ENCODE results near the gene PHF13.
"Not testable (repeated sequence)": the region's sequence is repeated elsewhere in the genome, so short reads cannot be mapped to it uniquely, and the experiment has no call there.

Gene PHF13

DNA sequence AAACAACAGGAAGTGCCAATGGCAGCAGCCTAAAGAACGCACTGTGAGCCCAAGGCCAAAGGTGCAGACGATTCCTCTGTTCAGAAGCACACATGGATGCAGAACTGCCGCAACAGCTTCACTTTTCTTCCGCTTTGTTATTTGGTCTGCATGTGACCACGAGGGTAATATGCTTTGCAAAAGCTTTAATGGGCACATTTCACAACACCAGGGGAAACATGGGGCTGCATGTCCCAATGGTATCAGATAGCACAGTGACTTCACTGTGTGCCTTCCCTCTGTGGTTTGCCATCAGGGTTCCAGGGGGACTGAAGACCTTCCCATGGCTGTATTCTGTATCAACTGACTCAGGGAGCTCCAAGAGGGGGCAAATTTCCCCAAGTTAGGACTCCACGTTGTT, 39.5 kb downstream of the PHF13 start:
- TF ChIP-seq, protein P1, sequence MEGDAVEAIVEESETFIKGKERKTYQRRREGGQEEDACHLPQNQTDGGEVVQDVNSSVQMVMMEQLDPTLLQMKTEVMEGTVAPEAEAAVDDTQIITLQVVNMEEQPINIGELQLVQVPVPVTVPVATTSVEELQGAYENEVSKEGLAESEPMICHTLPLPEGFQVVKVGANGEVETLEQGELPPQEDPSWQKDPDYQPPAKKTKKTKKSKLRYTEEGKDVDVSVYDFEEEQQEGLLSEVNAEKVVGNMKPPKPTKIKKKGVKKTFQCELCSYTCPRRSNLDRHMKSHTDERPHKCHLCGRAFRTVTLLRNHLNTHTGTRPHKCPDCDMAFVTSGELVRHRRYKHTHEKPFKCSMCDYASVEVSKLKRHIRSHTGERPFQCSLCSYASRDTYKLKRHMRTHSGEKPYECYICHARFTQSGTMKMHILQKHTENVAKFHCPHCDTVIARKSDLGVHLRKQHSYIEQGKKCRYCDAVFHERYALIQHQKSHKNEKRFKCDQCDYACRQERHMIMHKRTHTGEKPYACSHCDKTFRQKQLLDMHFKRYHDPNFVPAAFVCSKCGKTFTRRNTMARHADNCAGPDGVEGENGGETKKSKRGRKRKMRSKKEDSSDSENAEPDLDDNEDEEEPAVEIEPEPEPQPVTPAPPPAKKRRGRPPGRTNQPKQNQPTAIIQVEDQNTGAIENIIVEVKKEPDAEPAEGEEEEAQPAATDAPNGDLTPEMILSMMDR (conservative IDR thresholded peaks at IDR 0.05; ENCODE audit: control insufficient read depth, insufficient read depth, low read depth, low read length): no peak
- H3K4me3 ChIP-seq (ENCODE audit: control insufficient read depth, low read depth, low read length): no peak overlapping the region
- DNase-seq (ENCODE audit: low read depth): no peak

DNA sequence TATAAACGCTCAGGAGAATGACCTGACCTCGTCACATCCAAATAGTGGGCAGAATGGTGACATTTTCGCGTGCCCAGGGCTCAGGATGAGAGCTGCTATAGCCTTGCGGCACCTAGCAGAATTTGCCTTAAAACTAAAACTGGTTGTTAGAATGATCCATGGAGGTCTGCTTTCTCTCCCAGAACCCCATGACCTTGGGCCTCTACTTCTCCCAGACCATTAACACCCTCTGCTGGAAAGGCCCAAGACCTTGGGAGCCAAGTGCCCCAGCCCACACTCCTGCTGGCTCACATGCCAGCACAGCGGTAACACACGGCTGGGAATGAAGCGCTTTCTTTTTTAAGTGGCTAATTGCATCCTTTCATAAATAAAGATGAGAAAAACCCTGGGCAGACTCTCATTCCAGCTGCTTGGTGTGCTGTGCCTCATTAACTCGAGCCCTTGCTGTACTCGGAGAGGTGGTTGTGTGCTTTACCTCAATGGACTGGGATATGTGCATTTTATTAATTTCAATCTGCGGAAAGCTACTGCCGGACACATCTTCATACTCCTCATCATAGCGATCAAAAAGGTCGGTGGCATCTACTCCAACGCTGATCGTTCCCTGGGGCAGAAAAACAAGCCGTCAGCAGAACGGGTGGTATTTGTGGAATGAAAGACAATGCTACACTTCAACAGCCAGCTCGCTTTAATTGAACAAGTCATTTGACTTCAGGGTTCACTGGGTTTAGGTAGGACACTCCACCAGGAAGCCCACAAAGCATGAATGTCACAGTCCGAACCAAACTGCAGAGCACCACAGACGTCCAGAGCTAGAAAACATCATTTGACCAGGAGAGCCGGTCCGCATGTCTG, 40.1 kb downstream of the PHF13 start:
- DNase-seq (ENCODE audit: low read depth): no peak
- H3K4me3 ChIP-seq (ENCODE audit: control insufficient read depth, low read depth, low read length): no peak overlapping the region
- TF ChIP-seq, protein P1 (conservative IDR thresholded peaks at IDR 0.05; ENCODE audit: control insufficient read depth, insufficient read depth, low read depth, low read length): no peak

DNA sequence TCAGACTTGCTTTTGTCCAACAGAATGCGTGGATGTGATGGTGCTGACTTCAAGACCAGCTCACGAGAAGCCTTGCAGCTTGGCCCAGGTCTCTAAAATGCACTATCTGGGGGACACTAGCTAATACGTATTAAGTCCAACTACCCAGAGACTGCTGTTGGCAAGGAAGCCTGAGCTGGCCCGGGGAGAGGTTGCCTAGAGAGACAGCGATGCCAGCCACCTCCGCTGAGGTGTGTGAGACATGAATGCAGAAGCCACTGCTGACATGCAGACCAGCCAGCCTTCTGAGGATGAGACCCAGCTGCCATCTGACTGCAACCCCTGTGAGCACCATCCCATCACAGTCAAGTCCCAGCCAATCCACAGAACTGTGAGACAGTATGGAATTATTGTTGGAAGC, 43.6 kb downstream of the PHF13 start:
- H3K4me3 ChIP-seq (ENCODE audit: control insufficient read depth, low read depth, low read length): no peak overlapping the region
- no peak for DNase-seq (ENCODE audit: low read depth)
- TF ChIP-seq, protein P1 (conservative IDR thresholded peaks at IDR 0.05; ENCODE audit: control insufficient read depth, insufficient read depth, low read depth, low read length): no peak

DNA sequence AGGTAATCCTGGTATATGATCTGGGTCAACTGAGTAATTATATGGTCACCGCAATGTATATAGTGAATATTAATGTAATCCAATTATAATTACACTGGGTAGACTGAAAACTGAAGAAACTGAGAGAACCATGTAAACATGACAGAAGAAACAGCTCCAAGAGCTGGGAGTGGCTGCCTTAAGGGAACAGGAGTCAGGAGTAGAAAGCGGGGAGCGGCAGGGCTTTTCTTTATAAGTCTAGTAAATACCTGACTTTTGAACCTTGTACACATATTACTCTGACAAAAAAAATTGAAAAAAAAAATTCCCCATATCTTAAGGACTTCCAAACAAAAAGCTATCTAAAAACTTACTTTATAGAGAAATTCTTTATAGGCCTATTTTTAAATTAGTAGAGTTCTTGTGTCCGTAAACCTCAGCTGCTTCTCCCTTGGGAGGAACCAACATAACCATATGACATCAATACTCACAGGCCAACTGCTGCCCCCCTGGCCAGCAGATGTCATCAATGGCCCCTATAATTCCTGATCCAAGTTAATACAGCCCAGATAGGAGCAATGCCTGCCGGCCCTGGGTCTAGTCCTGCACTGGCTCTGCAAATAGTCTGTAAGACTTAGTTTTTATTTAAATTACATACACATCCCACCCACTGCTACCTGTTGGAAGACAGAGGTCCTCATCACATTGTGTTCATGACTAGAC, 45.0 kb downstream of the PHF13 start:
- DNase-seq (ENCODE audit: low read depth): no peak
- TF ChIP-seq, protein P1 (conservative IDR thresholded peaks at IDR 0.05; ENCODE audit: control insufficient read depth, insufficient read depth, low read depth, low read length): no peak
- H3K4me3 ChIP-seq (ENCODE audit: control insufficient read depth, low read depth, low read length): no peak overlapping the region

DNA sequence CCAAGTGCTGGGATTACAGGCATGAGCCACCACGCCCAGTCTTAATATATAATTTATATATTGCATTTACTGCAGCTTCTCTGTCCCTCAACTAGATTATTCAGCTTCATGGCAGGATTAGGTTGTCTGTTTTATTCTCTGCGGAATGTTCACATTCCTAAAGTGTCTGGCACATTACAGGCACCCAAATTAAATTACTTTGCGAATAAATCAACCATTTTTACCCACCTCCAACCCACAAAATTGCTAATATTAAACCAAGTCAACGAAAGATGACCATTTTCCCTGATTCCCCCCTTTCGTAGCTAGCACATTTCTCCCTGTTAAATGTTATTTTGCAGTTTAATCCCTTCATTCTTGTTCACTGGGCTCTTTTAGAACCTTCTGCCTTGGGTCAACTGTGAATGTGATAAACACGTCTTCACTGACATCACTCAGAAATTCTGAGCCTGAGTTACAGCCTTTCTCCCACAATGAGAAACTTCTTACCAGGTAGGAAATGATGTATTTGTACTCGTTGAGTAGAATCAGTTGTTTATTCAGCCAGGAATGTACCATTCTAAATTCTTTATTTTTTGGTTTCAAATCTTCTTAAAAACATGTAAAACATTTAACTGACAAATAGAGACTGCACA, 47.0 kb downstream of the PHF13 start:
- no peak for DNase-seq (ENCODE audit: low read depth)
- TF ChIP-seq, protein P1 (conservative IDR thresholded peaks at IDR 0.05; ENCODE audit: control insufficient read depth, insufficient read depth, low read depth, low read length): no peak

DNA sequence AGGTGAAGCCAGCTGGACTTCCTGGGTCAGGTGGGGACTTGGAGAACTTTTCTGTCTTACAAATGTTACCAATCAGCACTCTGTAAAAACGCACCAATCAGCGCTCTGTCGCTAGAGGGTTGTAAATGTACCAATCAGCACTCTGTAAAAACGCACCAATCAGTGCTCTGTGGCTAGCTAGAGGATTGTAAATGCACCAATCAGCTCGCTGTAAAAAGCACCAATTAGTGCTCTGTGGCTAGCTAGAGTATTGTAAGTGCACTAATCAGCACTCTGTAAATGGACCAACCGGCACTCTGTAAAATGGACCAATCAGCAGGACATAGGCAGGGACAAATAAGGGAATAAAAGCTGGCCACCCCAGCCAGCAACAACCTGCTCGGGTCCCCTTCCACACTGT, 48.9 kb downstream of the PHF13 start:
- H3K4me3 ChIP-seq (ENCODE audit: control insufficient read depth, low read depth, low read length); DNase-seq (ENCODE audit: low read depth): not testable (repeated sequence)

More for the DNA sequence above, 47.0 kb downstream of the PHF13 start:
- H3K4me3 ChIP-seq (ENCODE audit: control insufficient read depth, low read depth, low read length): no peak overlapping the region

DNA sequence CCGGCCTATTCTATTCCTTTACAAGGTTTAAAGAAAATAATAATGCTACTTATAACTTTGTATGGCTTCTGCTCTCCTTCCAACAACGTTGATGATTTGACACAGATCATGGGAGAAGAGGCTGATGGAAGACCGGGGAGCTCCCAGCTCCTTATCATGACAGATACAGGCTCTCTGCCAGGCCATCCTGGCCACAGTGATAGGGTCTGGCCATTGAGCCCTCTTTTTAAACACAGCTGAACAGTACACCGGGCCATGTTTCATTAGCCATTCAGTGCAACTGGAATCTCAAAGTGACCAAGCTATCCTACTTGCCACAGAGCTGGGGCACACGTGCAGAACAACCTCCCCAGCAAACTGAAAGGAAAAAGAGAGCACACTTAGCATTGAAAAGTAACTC, 53.2 kb downstream of the PHF13 start:
- TF ChIP-seq, protein P1 (conservative IDR thresholded peaks at IDR 0.05; ENCODE audit: control insufficient read depth, insufficient read depth, low read depth, low read length): no peak
- H3K4me3 ChIP-seq (ENCODE audit: control insufficient read depth, low read depth, low read length): no peak overlapping the region
- DNase-seq (ENCODE audit: low read depth): no peak
